Activated naive CD8-positive, alpha-beta T cell (primary cell): ENCODE data around the gene C10orf120.

ENCODE experiments used
- H3K27ac Mint-ChIP-seq: one replicate; pipeline ENCODE4 v1.8.0; 2021; ENCODE audit warnings: mixed read lengths
- H3K27me3 Mint-ChIP-seq: one replicate; pipeline ENCODE4 v1.8.0; 2021; ENCODE audit warnings: mixed read lengths
- H3K36me3 Mint-ChIP-seq: one replicate; pipeline ENCODE4 v1.8.0; 2021; ENCODE audit warnings: mixed read lengths
- H3K4me1 Mint-ChIP-seq: one replicate; pipeline ENCODE4 v1.8.0; 2021; ENCODE audit warnings: low read depth, mixed read lengths
- H3K4me3 Mint-ChIP-seq: one replicate; pipeline ENCODE4 v1.8.0; 2021; ENCODE audit warnings: mild to moderate bottlenecking, mixed read lengths
- H3K9me3 Mint-ChIP-seq: one replicate; pipeline ENCODE4 v1.8.0; 2021; ENCODE audit warnings: low read depth, mixed read lengths

Gene C10orf120

DNA sequence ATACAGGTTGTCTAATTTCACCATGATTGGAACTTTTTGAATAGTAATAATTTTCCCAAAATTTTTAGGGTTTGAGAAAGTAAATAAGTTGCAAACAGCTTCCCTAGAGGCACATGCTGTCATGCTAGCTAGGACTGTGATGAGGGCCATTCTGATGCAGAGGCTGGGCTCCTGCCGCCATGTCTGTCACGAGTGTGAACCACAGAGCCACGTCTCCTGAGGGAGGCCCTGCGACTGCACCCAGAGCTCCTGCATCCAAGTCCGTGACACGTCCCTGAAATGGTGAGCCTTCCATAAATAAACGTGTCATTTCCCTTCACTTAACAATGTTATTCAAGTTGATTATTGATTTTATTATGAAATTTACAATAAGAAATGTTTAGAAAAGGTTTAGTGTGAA, 40.0 kb downstream of the C10orf120 start:
- Mint-ChIP-seq H3K36me3 (no peaks in the 10 kb centered on the region), H3K27me3 (peaks cover 7% of the 10 kb centered on the region), H3K9me3 (no peaks in the 10 kb centered on the region), H3K4me3 (no peak overlapping the region), H3K27ac (no peak overlapping the region), H3K4me1 (no peaks in the 10 kb centered on the region)

GRCh38 chr10:122659126-122659525, 40.5 kb downstream of the C10orf120 start:
- H3K4me3 Mint-ChIP-seq: no peak overlapping the region
- no peaks in the 10 kb centered on the region for H3K4me1 Mint-ChIP-seq
- no peaks in the 10 kb centered on the region for H3K36me3 Mint-ChIP-seq
- H3K27me3 Mint-ChIP-seq: peaks cover 7% of the 10 kb centered on the region
- no peak overlapping the region for H3K27ac Mint-ChIP-seq
- H3K9me3 Mint-ChIP-seq: no peaks in the 10 kb centered on the region

DNA sequence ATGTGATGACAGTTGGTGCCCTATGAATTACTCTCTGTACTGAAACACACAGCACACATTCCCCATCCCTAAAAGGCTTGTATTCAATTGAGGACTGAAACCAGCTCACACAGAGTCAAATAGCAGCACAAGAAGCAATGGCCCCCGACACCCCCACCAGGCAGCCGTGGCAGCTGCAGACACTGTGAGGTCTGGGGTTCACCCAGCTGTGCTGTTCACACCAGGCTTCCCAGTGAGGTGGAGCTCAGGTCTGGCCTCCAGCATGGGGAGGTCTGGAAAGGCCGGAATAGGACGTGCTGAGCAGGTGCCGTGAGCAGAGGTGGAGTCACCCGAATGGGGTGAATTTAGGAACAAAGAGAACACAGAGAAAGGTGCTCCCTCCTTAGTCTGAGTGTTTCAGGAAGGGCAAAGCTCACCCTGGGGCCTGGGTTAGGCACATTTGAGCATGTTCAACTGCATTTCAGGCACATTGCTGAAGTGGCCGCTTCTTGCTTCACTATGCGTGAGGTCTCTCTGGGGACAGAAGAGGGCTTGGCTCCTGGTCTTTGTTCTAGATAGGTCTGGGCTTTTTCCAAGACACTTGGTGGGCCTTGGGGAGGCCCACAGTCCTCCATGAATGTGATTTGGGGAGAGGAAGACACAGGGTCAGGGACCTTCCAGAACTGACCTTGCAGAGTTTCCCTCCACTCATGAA, 41.1 kb downstream of the C10orf120 start:
- H3K36me3 Mint-ChIP-seq: no peaks in the 10 kb centered on the region
- no peak overlapping the region for H3K27ac Mint-ChIP-seq
- H3K4me1 Mint-ChIP-seq: no peaks in the 10 kb centered on the region
- H3K27me3 Mint-ChIP-seq: peaks cover 7% of the 10 kb centered on the region
- H3K9me3 Mint-ChIP-seq: no peaks in the 10 kb centered on the region
- H3K4me3 Mint-ChIP-seq: no peak overlapping the region

- Mint-ChIP-seq H3K27ac (no peak overlapping the region), H3K36me3 (no peaks in the 10 kb centered on the region), H3K4me3 (no peak overlapping the region), H3K4me1 (no peaks in the 10 kb centered on the region), H3K9me3 (no peaks in the 10 kb centered on the region), H3K27me3 (peaks cover 7% of the 10 kb centered on the region)
Observed at GRCh38 chr10:122657729-122658128, 41.9 kb downstream of the C10orf120 start.

- no peaks in the 10 kb centered on the region for H3K4me1 Mint-ChIP-seq
- no peak overlapping the region for H3K4me3 Mint-ChIP-seq
Observed at GRCh38 chr10:122657255-122657654, 42.4 kb downstream of the C10orf120 start.

DNA sequence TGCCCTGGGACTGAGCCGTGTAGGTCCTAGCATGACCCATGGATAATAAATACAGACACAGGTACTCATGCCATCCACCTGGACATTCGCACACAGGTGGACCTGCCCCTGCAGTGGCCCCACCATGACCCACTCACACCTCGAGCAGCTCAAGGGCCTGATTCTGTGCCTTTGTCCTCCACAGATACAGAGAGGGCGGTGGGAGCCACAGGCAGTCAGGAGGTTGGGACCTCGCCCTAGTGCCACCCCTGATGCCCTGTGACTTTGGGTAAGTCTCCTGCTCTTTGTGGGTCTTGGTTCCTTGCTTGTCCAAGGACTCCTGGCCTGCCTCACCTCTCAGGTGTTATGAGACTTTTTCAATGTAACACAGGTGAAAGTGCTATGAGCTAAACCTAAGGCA, 42.9 kb downstream of the C10orf120 start:
- peaks cover 10% of the 10 kb centered on the region for H3K27me3 Mint-ChIP-seq
- no peaks in the 10 kb centered on the region for H3K9me3 Mint-ChIP-seq
- no peak overlapping the region for H3K4me3 Mint-ChIP-seq
- no peak overlapping the region for H3K27ac Mint-ChIP-seq
- no peaks in the 10 kb centered on the region for H3K36me3 Mint-ChIP-seq
- H3K4me1 Mint-ChIP-seq: no peaks in the 10 kb centered on the region

More at GRCh38 chr10:122657255-122657654, 42.4 kb downstream of the C10orf120 start:
- Mint-ChIP-seq H3K9me3 (no peaks in the 10 kb centered on the region), H3K27me3 (peaks cover 7% of the 10 kb centered on the region), H3K27ac (no peak overlapping the region), H3K36me3 (no peaks in the 10 kb centered on the region)

- Mint-ChIP-seq H3K4me1 (no peaks in the 10 kb centered on the region), H3K36me3 (no peaks in the 10 kb centered on the region), H3K9me3 (no peaks in the 10 kb centered on the region), H3K27me3 (peaks cover 11% of the 10 kb centered on the region), H3K27ac (no peak overlapping the region), H3K4me3 (no peak overlapping the region)
Observed at GRCh38 chr10:122656308-122656705, 43.3 kb downstream of the C10orf120 start.

DNA sequence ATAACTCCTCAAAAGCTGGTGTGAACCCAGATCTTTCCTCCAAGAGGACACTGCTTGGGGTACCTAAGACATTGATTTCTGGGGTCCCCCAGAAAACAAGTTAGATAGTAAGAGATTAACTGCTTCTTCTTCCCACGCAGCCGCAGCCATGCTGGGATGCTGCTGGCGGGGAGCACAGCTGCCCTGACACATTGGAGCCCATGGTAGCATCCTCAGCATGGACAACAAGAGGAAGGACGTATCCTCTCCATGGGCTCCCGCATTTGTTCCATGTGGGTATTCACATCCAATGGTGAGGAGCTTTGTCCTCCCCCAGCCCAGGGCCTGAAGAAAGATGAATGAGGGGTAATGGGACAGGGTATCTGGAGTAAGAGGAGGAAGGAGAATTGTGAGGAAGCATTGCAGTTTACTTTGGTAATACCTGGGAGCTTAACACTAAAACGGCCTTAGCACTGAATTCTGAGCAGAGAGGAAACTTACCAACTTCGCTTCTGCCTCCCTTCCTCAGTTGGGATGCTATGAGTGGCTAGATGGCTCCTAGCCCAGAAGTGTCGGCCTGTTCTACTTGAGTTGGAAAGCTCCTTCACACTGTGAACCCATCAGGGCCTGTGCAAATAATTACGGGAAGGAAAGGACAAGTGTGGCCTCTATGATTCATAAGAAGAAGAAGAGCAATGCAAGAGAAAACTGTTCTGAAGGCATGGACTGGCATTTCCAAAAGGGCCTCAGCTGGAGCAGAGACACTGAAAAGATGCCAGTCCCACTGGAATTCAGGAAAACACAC, 43.9 kb downstream of the C10orf120 start:
- H3K4me3 Mint-ChIP-seq: no peak overlapping the region
- H3K36me3 Mint-ChIP-seq: no peaks in the 10 kb centered on the region
- no peaks in the 10 kb centered on the region for H3K4me1 Mint-ChIP-seq
- H3K27ac Mint-ChIP-seq: no peak overlapping the region
- H3K9me3 Mint-ChIP-seq: no peaks in the 10 kb centered on the region
- H3K27me3 Mint-ChIP-seq: peaks cover 11% of the 10 kb centered on the region

DNA sequence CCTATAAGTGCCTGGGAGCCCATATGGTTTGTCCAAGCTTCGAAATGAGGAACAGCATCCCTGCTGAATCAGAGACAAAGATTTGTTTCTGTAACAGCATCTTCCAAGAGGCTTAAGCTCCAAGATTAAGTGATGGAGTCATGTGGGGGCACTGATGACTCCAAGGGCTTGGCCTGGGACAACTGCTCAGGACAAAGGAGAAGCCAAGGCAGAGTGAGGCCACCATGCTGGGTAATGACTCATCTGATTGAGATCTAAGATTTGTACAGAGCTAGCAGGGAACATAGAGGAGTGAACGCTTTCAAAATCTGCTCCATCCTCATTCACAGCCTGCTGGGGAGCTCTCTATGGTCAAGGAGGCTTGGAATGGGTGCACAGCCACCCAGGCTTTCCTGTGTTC, 49.3 kb downstream of the C10orf120 start:
- Mint-ChIP-seq H3K4me3 (no peak overlapping the region), H3K27ac (no peak overlapping the region), H3K36me3 (no peaks in the 10 kb centered on the region), H3K4me1 (no peaks in the 10 kb centered on the region), H3K9me3 (no peaks in the 10 kb centered on the region), H3K27me3 (peaks cover 13% of the 10 kb centered on the region)

DNA sequence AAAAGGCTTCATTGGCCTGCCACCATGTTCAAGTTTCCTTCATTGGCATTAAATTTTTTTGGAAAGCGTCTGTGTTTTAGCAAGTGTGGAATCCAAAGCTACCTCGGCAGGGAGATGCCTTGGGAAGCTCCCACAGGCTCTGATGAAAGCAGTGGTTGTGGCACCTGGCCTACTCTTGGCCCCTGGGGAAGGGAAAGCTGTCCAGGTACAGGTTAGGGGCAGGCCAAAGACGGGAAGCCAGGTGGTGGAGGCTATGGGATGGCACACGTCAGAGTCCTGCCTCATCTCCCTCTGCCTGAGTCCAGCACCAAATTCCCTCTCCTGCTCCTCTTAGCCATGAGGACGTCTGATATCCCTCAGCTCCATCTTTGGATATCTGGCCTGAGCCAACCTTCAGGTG, 49.7 kb downstream of the C10orf120 start:
- Mint-ChIP-seq H3K9me3 (no peaks in the 10 kb centered on the region), H3K4me1 (no peaks in the 10 kb centered on the region), H3K27me3 (peaks cover 11% of the 10 kb centered on the region), H3K4me3 (no peak overlapping the region), H3K27ac (no peak overlapping the region), H3K36me3 (no peaks in the 10 kb centered on the region)

- no peak overlapping the region for H3K27ac Mint-ChIP-seq
- H3K9me3 Mint-ChIP-seq: no peaks in the 10 kb centered on the region
- H3K36me3 Mint-ChIP-seq: no peaks in the 10 kb centered on the region
- H3K4me3 Mint-ChIP-seq: no peak overlapping the region
- H3K4me1 Mint-ChIP-seq: no peaks in the 10 kb centered on the region
- peaks cover 11% of the 10 kb centered on the region for H3K27me3 Mint-ChIP-seq
Observed at GRCh38 chr10:122648599-122649428, 50.8 kb downstream of the C10orf120 start.
